NCI-H187 treated with DMSO at 0.1 percent for 48 hours (cell line): ENCODE results near the gene RNASE7.
"Not testable (repeated sequence)": the region's sequence is repeated elsewhere in the genome, so short reads cannot be mapped to it uniquely, and the experiment has no call there.

Experiments
- DNase-seq: peaks from one replicate; lab custom pipeline; 2025; lab: John Stamatoyannopoulos, UW

Gene RNASE7, protein sequence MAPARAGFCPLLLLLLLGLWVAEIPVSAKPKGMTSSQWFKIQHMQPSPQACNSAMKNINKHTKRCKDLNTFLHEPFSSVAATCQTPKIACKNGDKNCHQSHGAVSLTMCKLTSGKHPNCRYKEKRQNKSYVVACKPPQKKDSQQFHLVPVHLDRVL

DNA sequence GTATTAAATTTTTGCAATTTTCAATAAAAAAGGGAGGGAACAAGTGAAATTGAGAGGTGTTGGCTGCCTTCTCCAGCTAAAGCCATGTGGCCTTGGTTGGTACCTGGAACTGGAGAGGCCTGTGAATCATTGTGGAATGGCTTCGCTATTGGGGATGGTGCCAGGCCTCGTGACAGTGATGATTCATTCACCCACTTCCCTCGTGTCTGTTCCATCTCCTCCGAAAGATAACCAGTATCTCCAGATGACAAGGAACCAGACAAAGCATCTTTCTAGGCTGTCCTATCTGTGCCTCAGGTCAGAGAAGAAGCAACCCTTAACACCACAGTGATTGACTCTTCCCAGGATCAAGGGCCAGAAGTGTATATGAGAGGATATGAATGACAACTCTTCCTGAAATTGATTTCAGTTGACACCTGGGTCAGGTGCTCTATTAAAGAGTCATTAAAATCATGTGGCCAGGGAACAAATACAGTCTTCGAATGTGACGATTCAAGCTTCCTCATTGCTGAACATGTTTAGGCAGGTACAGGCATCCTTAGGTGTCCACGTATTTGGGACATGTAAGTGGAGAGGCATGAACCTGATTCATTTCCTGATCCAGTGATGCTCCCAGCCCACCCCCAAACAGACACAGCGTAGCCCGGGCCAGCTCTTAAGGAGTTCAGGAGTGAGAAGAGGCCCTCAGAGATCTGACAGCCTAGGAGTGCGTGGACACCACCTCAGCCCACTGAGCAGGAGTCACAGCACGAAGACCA is at the start of gene RNASE7:
Gene RNASE7, plus strand, starts transcription at position 687 of the 758 bp plus-strand sequence. CDS start 631 bp downstream, outside the sequence.
- DNase-seq: no peak

DNA sequence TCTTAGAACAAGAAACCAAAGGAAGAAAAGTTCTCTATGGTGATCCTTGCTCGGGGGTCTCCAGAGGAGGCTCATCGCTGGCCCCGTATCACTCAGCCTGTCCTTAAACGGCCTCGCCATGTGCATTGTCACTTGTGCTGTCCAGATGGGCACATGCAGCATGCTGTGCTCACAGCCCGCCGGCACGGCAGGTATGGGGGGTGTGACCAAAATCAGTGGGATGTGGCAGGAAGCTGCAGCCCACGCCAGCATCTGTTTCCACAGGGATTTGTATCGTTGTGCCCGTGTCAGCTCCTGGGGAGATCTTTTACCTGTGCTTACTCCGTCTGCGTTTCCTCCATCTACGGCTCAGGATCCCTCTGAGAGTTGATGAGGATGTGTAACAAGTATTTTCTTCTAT is 45.6 kb upstream of the RNASE7 start:
- no peak for DNase-seq

DNA sequence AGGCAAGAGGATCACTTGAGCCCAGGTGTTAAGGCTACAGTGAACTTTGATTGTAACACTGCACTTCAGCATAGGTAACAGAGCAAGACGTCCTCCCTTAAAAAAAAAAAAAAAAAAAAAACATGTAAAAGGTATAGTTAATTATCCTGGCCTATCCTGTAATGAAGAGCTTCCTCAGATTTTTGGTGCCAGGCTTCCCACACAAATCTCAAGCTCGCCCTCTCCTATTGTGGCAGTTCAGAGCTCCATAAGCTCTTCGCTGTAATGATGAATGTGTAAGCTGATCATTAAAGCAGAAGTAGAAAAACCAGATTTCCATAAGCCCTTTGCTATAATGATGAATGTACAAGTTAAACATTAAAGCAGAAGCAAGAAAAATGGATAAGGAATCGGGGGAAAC is 45.0 kb upstream of the RNASE7 start:
- no peak for DNase-seq

DNA sequence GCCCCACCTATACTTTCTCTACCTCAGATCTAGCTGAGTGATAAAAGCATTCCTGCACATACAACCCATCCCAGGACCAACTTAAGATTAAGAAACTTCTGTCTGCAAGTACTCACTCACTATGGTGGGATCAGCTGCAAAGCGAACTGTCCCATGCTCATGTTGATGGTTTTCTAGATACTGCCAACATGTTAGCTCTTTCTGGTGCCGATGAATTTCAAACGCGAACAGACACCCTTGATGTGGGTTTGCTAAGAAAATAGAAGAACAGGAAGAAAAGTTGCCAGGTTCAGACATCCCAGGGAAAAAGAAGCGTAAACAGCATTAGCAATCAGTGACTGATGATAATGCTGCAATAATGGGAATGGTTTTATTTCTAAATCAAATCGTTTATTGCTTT is 44.6 kb upstream of the RNASE7 start:
- no peak for DNase-seq

DNA sequence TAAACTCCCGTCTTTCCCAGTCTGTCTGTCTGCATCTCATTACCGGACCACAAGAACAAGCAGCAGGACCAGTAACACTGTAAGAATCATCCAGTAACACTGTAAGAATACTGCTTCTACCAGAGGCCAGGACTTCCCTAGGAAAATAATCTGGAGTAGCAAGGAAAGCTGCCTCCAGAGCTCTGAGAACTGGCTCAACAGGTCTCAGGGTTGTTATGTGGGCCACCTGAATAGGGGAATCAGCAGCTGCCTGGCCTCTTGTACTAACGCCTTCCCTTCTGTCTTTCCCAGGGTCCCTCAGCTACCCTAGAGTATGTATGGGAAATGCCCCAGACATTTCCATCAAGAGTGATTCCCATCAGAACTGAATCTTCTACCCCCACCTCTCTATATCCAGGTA is 44.0 kb upstream of the RNASE7 start:
- no peak for DNase-seq

DNA sequence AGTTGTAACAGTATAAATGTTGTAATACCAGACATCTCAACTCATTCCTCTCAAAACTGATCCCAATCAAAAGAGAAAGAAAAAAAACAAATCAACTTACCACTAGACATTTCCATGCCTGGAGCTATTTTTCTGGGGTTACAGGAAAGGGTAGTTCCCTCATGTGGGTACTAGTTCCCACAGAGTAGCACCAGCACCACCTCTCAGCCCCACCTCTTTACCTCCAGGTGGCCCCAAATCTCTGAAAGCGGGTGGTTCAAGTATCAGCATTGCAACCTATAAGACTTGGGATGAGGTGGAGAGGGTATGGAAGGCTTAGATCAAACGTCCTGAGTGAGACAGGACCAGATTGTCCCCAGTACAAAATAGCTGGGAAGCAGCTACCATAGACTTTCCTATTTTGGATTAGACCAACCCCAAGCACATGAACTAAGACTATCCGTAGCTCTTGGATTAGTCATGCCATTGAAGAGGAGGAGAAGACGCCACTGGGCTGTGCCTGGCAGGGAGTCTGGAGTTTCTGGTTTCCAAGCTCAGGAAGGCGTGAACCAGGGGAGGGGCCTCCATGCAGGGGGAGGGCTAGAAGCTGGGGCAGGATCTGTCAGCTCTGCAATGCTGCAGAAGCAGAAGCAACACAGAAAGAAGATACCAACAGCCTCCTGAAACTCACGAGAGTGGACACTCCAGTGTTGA is 43.3 kb upstream of the RNASE7 start, which contains the start of gene SLC39A2:
Gene SLC39A2, plus strand, starts transcription at position 620 of the 693 bp plus-strand sequence. CDS start 154 bp downstream, outside the sequence.
- no peak for DNase-seq

DNA sequence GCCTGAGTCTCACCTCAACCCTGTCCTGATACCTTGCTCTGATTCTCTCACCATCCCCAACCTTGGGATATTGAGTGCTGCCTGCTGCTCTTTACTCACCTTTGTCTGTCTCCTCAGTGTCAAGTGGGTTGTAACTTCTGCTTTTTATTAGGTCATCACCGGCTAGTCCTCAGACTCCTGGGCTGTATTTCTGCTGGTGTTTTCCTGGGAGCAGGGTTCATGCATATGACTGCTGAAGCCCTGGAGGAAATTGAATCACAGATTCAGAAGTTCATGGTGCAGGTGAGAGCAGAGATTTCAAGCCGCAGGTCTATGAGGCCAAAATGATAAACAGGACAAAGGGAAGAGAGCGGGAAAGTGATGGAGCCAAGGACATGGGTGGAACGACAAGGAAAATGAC is 42.6 kb upstream of the RNASE7 start:
- DNase-seq: no peak

DNA sequence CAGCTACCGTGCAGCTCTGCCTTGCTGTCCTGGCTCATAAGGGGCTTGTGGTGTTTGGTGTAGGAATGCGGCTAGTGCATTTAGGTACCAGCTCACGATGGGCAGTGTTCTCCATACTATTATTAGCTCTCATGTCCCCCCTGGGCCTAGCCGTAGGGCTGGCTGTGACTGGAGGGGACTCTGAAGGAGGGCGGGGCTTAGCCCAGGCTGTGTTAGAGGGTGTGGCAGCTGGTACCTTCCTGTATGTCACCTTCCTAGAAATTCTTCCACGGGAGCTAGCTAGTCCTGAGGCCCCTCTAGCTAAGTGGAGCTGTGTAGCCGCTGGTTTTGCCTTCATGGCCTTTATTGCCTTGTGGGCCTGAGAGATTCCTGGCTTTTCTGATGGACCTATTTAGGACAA is 40.9 kb upstream of the RNASE7 start:
- DNase-seq: no peak

DNA sequence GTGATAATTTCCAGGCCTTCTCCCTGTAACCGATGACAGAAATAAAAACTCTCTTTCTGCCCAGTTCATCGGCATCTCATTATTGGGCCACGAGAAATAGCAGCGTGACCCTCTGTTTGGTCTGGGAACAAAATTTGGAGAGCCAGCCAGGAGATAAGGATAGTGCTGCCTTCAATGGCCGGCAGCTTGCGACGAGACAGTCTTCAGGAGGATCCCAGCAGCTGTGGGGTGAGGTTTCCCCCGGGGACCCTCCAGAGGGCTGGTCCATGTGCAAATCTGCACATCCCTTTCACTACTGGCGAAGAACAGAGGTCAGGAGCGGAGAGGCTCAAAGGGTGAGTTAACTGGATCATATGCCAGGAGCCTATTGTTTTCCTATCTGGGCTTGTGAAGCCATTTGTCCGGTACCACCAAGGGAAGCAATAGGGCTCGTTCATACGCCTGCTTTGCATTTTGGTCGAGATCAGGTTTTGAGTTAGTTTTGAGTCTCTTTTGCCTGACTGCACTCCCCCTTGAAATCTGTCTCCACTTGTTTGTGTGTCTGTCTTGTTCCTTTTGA is 38.3 kb upstream of the RNASE7 start:
- no peak for DNase-seq

DNA sequence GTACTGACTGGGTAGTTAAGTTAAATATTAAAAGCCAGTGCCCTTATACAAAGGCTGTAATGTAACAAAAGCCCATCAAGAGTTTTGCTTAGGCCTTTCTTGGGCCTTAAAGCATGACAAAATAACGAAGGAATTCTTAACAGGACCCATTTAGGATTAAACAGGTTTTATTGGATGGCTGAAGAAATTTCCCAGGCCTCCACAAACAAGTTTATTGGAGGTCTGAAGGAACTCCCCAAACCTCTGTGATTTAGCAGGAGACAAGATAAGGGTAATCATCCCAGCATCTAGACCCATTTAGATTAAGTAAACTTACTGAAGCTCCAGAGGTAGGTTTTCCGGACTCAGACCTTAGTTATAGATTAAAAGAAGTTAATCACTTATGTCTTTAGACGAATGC is 32.4 kb upstream of the RNASE7 start:
- DNase-seq: not testable (repeated sequence)

DNA sequence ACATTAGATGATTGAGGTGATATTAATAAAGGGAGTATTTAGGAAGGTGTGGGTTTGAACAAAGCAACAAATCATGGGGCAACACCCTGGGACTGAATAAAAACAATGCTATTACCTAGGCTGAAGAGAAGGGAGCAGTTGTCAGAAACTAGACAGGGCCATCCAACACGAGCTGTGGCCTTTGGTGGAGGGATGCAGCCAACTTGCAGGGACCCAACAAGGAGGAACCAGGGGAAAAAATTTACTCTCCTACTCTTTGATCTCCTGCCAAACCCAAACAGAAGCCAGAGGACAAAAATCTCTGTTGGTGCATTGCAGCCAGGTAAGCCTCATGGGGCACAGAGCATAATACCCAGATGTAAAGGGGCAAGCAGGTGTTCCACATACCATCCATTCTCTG is 31.0 kb upstream of the RNASE7 start:
- no peak for DNase-seq

DNA sequence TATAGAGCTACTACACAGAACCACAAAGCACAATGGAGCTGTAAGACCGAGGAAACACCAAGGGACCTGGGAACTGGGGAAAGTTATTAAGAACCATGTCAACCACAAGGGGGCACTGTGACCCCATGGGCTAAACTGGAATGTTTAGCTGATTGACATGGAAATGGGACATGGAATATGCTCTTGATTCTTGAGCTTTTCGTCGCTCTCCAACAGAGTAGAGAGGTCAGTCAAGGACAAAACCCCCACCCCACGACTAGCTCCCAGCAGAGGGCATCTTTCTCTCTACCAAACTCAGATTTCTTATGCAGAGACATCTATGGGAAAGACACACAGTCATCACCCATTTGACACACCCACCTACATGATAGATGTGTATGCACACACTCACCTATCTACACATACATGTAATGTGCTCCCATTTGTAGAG is 27.4 kb upstream of the RNASE7 start:
- peak; percentile 66 for DNase-seq

DNA sequence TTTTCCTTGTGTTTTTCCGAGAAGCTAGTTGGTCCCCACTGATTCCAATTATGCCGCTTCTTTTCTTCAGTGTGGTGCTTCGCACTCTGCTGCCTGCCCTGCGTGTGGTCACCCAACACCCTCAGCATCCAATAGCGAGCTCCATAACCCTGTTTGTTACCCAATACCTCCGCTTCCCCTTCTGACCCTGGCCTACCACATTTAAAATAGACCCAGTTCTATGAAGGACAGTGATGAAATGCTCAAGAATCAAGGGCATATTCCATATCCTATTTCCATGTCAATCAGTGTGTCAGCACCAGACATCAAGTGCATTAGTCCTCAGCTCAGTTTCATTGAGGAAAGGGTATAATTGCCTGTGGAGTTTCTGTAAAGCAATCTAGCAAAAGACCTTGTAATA is 26.9 kb upstream of the RNASE7 start:
- DNase-seq: no peak

DNA sequence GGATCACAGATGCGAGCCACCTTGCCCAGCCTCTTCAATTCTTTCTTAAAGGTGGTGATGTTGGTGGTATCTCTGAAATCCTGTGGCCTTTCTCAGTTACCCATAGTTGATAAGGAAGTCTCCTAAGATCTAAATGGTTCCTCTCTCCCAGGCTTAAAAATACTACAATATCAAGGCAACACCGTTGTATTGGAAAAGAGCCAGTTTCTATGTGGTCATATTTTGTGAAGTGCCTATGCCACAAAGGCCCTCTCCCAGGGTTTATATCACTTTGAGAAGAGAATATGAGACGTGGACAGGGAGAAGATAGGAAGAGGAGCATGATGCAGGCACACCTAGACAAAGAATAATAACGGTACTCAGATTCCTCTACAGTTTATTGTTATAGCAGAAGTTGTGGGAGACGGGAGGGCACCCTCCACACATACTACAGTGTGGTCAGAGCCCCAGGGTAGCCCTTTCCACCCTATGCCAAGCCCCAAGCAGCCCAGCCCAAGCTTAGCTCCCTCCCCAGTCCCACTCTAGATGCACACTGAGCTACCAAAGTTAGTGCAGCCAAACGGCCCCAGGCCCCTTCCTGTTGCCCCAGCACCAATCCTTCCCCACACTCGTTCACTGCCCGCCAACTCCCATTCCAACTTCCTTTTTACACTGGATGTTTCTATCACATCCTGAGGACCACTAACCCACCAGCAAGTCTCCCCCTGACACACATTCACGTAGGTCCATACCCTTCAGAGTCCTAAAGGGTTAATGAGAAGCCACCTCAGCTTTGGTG is 25.6 kb upstream of the RNASE7 start:
- DNase-seq: no peak

DNA sequence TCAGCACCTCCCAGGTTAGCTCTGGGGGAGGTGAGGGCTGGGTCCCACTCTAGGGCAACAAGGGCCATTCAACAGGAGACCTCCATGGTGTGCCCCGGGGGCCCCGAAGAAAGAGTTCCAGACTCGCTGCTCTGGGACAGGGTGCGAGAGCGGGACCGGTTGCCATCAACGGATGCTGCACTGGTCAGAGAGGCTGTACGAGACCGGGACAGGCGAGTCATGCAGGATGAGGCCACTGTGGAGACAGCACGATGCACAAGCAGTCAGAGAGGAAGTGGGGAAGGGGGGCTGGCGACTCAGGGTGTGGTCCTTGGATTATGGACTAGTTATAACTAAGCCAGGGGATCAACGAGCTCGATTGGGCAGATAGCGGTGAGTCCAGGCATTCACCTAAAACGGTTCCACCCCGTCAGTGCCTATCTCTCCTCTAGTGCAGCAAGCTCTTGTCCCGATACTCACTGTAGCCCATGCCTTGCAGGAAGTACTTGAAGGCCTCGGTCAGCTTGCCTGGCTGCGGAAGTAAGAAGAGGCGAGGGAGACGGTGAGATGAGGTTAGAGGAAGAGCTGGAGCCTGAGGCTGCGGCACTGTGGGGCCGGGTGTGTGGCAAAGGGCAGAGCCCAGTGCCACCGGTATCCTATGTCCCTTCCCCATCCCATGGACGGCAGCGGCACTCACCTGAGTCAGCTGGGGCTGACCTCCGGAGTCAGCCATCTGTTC is 24.5 kb upstream of the RNASE7 start:
- DNase-seq: no peak

DNA sequence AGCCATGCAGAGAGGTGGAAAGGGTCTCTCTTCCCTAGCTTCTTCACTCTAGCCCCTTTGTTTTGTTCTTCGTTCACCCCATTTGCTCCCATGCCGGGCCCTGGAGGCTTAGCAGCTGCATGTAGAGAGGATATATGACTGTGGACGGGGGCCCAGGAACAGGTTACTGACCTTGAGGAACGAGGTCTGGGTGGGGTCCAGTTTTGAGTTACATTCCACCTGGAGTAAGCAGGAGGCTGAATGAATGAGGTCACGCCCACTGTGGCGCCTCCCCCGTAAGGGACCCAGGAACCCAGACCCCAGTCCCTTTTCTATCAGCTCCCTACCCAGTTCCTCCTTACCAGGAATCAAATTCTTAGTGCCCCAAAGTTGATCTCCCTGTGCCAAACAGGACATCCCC is 23.9 kb upstream of the RNASE7 start:
- DNase-seq: no peak

DNA sequence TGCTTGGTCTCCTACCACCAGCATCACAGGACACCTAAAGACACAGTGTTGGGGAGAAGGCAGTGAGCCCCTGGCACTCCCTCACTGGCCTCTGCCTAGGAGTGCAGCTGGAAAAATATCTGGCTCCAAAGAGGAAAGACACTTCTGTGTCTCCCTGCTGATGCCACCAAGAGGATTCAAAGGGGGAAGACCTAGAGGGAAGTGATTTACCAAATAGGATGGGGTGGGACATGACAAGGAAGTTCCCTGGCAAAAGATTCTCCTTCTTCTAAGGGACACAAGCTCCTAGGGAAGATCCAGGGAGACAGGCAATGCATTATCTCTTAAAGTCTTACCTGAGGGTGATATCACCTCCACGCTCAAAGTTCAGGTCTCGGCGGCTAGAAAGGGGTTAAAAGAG is 23.4 kb upstream of the RNASE7 start:
- no peak for DNase-seq

DNA sequence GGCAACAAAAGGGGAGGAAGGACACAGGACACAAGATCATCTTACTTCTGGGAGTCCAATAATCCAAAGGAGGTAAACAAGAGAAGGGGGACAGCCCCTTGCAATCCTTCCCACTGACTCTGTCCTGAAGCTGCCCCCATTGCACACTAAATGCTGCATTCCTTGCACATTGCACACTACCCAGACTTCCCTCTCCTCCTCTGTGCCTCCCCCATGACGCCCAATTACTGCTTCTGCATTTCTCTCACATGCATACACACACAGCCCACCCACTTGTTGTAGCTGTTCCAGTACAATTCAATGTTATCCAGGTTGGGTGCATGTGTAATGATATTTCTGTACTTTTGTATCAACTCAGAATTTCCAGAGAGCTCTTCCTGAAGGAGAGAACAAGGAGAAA is 22.8 kb upstream of the RNASE7 start:
- no peak for DNase-seq

DNA sequence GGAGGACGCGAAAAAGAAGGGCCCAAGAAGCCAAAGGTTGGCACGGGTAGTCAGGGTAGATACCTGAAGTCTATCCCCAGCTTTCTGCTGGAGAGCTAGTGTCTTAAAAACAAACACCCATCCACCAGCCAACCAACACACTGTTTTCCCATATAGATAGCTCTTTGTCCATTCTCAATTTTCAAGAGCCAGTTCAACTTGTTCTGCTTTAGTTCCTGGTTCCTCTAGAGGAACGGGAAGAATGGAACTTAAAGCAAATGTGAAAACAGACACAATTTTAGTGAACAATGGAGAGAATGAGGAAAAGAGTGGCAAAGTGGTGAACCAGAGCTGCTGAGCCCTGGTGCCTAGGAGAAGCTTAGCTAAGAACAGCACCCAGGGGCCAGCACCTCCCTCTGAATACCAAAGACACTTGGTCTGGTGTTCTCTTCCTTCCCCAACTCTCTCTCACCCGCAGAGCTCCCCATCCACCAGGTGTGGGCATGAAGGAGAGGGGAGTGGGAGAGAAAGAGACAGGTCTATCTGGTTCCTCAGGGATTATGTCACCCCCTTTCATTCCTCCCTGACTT is 21.1 kb upstream of the RNASE7 start:
- DNase-seq: no peak

DNA sequence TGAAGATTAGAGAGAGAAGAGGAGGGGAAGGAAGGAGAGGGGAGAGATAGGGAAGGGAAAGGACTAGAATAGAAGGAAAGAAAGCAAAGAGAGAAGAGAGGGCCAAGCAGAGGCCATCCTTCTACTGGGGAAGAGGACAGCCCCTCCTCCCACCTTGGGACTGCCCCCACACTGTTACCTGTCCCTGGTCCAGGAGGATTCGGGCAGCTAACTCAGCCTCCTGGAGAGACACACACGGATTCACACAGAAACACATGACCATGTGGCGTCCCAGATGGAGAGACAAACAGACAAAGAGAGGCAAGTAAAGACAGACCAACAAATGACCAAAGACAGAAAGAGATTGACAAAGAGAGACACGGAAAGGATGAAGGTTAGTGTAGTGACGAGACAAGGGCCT is 19.5 kb upstream of the RNASE7 start:
- DNase-seq: no peak

DNA sequence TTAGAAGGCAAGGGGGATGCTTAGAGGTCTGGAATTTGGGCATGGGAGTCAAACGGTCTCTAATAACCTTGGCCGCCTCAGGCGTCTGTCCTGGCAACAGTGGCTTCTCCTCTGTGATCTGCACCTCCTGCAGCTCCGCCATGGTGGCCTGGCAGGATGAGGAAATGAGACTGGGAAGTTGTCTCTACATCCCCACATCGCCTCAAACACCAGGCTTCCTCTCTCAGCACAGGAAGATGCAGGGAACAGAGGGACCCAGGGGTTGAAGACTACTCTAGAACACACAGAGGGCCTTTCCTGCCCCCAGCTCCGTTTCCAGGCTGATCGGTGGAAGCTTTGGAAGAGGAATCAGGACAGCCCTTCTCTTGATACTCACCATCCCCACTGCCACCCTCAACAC is 19.0 kb upstream of the RNASE7 start:
- no peak for DNase-seq
